ENCODE measurements around the gene HCRTR1.
A peak's percentile ranks its signal among the peaks of the same experiment; 100 is the strongest.

Gene HCRTR1

GRCh38 chr1:31650161-31651088 lies 32.9 kb downstream of the HCRTR1 start:
- no peak for DNase-seq

- DNase-seq = no peak
Measured at GRCh38 chr1:31651089-31651420, 33.6 kb downstream of the HCRTR1 start.

- no peak for DNase-seq
Measured at GRCh38 chr1:31651766-31652165, 34.3 kb downstream of the HCRTR1 start.

GRCh38 chr1:31652891-31653499 lies 35.5 kb downstream of the HCRTR1 start:
- no peak for DNase-seq

GRCh38 chr1:31653717-31654473 lies 36.4 kb downstream of the HCRTR1 start:
- DNase-seq = no peak

GRCh38 chr1:31654474-31654776 lies 36.9 kb downstream of the HCRTR1 start:
- DNase-seq = no peak

- no peak for DNase-seq
Measured at GRCh38 chr1:31655104-31655503, 37.6 kb downstream of the HCRTR1 start.

GRCh38 chr1:31655756-31656155 lies 38.3 kb downstream of the HCRTR1 start:
- no peak for DNase-seq

GRCh38 chr1:31657020-31657804 lies 39.7 kb downstream of the HCRTR1 start:
- no peak for DNase-seq

- DNase-seq = no peak
Measured at GRCh38 chr1:31657972-31658510, 40.6 kb downstream of the HCRTR1 start.

GRCh38 chr1:31658721-31659120 lies 41.2 kb downstream of the HCRTR1 start:
- no peak for DNase-seq

- DNase-seq = no peak
Measured at GRCh38 chr1:31659889-31660288, 42.4 kb downstream of the HCRTR1 start.

- no peak for DNase-seq
Measured at GRCh38 chr1:31660871-31661455, 43.5 kb downstream of the HCRTR1 start.

- DNase-seq = no peak
Measured at GRCh38 chr1:31661856-31662255, 44.4 kb downstream of the HCRTR1 start.

- no peak for DNase-seq
Measured at GRCh38 chr1:31662463-31662862, 45.0 kb downstream of the HCRTR1 start.

- DNase-seq = peak; percentile 43 to 65
Measured at GRCh38 chr1:31663622-31664452, 46.3 kb downstream of the HCRTR1 start.

GRCh38 chr1:31664528-31664927 lies 47.0 kb downstream of the HCRTR1 start:
- DNase-seq = no peak

- DNase-seq = no peak
Measured at GRCh38 chr1:31665234-31665878, 47.9 kb downstream of the HCRTR1 start.

GRCh38 chr1:31666263-31666963 lies 48.9 kb downstream of the HCRTR1 start:
- no peak for DNase-seq

All from CD4-positive, alpha-beta T cell treated with Interferon alpha-2 for 1 hour (primary cell).